ENCODE measurements around the gene RLF. TPM values are rescaled to one million over a fixed set of nuclear protein-coding genes. Genes with fewer than 3 reads are reported as not detected.

RLF gene
- total RNA-seq, 1 donor from 2014 or later, result 29.2 TPM

GRCh38 chr1:40266786-40267535 is 105.8 kb downstream of the RLF start:
- Histone ChIP-seq H3K27me3 (ENCODE audit: control insufficient read depth in 3 of 3, insufficient read depth in 3 of 3, low read length in 3 of 3) (no peaks in the 10 kb centered on the region), H3K4me3 (ENCODE audit: low read length in 3 of 3) (peak overlapping the region in 2 of 3 donors; percentile 23 to 49), H3K9ac (ENCODE audit: low read depth in 1 of 3, low read length in 3 of 3) (peak overlapping the region in 2 of 3 donors; percentile 57 to 58), H3K9me3 (ENCODE audit: control insufficient read depth in 3 of 3, low read length in 3 of 3) (no peaks in the 10 kb centered on the region), H3K27ac (ENCODE audit: low read depth, low read length) (peak overlapping the region; percentile 84), H3K4me1 (ENCODE audit: control insufficient read depth in 3 of 3, insufficient read depth in 3 of 3, low read length in 3 of 3) (peaks cover 8 to 16% (median 8%) of the 10 kb centered on the region in 3 donors), H3K36me3 (ENCODE audit: control insufficient read depth in 3 of 3, insufficient read depth in 3 of 3, low read length in 3 of 3) (peaks cover 12 to 34% (median 28%) of the 10 kb centered on the region in 3 donors)

- Histone ChIP-seq H3K27me3 (ENCODE audit: control insufficient read depth in 3 of 3, insufficient read depth in 3 of 3, low read length in 3 of 3) (no peaks in the 10 kb centered on the region), H3K9ac (ENCODE audit: low read depth in 1 of 3, low read length in 3 of 3) (peak overlapping the region in 2 of 3 donors; percentile 57 to 58), H3K9me3 (ENCODE audit: control insufficient read depth in 3 of 3, low read length in 3 of 3) (no peaks in the 10 kb centered on the region), H3K27ac (ENCODE audit: low read depth, low read length) (peak overlapping the region; percentile 84), H3K36me3 (ENCODE audit: control insufficient read depth in 3 of 3, insufficient read depth in 3 of 3, low read length in 3 of 3) (peaks cover 12 to 39% (median 24%) of the 10 kb centered on the region in 3 donors), H3K4me3 (ENCODE audit: low read length in 3 of 3) (peak overlapping the region in 1 of 3 donors; percentile 49), H3K4me1 (ENCODE audit: control insufficient read depth in 3 of 3, insufficient read depth in 3 of 3, low read length in 3 of 3) (peaks cover 8 to 16% (median 8%) of the 10 kb centered on the region in 3 donors)
Measured at GRCh38 chr1:40267767-40268187, 106.6 kb downstream of the RLF start.

GRCh38 chr1:40268211-40268610 is 107.0 kb downstream of the RLF start:
- H3K4me1 ChIP-seq (ENCODE audit: control insufficient read depth in 3 of 3, insufficient read depth in 3 of 3, low read length in 3 of 3), result peaks cover 4 to 13% (median 4%) of the 10 kb centered on the region in 3 donors
- H3K36me3 ChIP-seq (ENCODE audit: control insufficient read depth in 3 of 3, insufficient read depth in 3 of 3, low read length in 3 of 3), result peaks cover 12 to 38% (median 24%) of the 10 kb centered on the region in 3 donors
- no peaks in the 10 kb centered on the region for H3K27me3 ChIP-seq (ENCODE audit: control insufficient read depth in 3 of 3, insufficient read depth in 3 of 3, low read length in 3 of 3)
- peak overlapping the region; percentile 84 for H3K27ac ChIP-seq (ENCODE audit: low read depth, low read length)
- H3K9me3 ChIP-seq (ENCODE audit: control insufficient read depth in 3 of 3, low read length in 3 of 3), result no peaks in the 10 kb centered on the region
- no peak overlapping the region for H3K4me3 ChIP-seq (ENCODE audit: low read length in 3 of 3)
- peak overlapping the region in 1 of 3 donors; percentile 48 for H3K9ac ChIP-seq (ENCODE audit: low read depth in 1 of 3, low read length in 3 of 3)

GRCh38 chr1:40270152-40270834 is 109.1 kb downstream of the RLF start:
- Histone ChIP-seq H3K4me1 (ENCODE audit: control insufficient read depth in 3 of 3, insufficient read depth in 3 of 3, low read length in 3 of 3) (peaks cover 3 to 10% (median 4%) of the 10 kb centered on the region in 3 donors), H3K36me3 (ENCODE audit: control insufficient read depth in 3 of 3, insufficient read depth in 3 of 3, low read length in 3 of 3) (peaks cover 12 to 50% (median 28%) of the 10 kb centered on the region in 3 donors), H3K4me3 (ENCODE audit: low read length in 3 of 3) (no peak overlapping the region), H3K27ac (ENCODE audit: low read depth, low read length) (no peak overlapping the region), H3K9me3 (ENCODE audit: control insufficient read depth in 3 of 3, low read length in 3 of 3) (no peaks in the 10 kb centered on the region), H3K9ac (ENCODE audit: low read depth in 1 of 3, low read length in 3 of 3) (no peak overlapping the region), H3K27me3 (ENCODE audit: control insufficient read depth in 3 of 3, insufficient read depth in 3 of 3, low read length in 3 of 3) (no peaks in the 10 kb centered on the region)

- Histone ChIP-seq H3K27ac (ENCODE audit: low read depth, low read length) (no peak overlapping the region), H3K9me3 (ENCODE audit: control insufficient read depth in 3 of 3, low read length in 3 of 3) (no peaks in the 10 kb centered on the region), H3K36me3 (ENCODE audit: control insufficient read depth in 3 of 3, insufficient read depth in 3 of 3, low read length in 3 of 3) (peaks cover 14 to 52% (median 28%) of the 10 kb centered on the region in 3 donors), H3K9ac (ENCODE audit: low read depth in 1 of 3, low read length in 3 of 3) (no peak overlapping the region), H3K27me3 (ENCODE audit: control insufficient read depth in 3 of 3, insufficient read depth in 3 of 3, low read length in 3 of 3) (no peaks in the 10 kb centered on the region), H3K4me1 (ENCODE audit: control insufficient read depth in 3 of 3, insufficient read depth in 3 of 3, low read length in 3 of 3) (peaks cover 6 to 7% (median 7%) of the 10 kb centered on the region in 3 donors), H3K4me3 (ENCODE audit: low read length in 3 of 3) (no peak overlapping the region)
Measured at GRCh38 chr1:40272653-40273213, 111.5 kb downstream of the RLF start.

GRCh38 chr1:40273547-40274166 is 112.5 kb downstream of the RLF start:
- H3K36me3 ChIP-seq (ENCODE audit: control insufficient read depth in 3 of 3, insufficient read depth in 3 of 3, low read length in 3 of 3), result peaks cover 14 to 48% (median 28%) of the 10 kb centered on the region in 3 donors
- H3K27me3 ChIP-seq (ENCODE audit: control insufficient read depth in 3 of 3, insufficient read depth in 3 of 3, low read length in 3 of 3), result no peaks in the 10 kb centered on the region
- no peaks in the 10 kb centered on the region for H3K9me3 ChIP-seq (ENCODE audit: control insufficient read depth in 3 of 3, low read length in 3 of 3)
- H3K4me1 ChIP-seq (ENCODE audit: control insufficient read depth in 3 of 3, insufficient read depth in 3 of 3, low read length in 3 of 3), result peaks cover 0 to 7% (median 7%) of the 10 kb centered on the region in 3 donors
- H3K9ac ChIP-seq (ENCODE audit: low read depth in 1 of 3, low read length in 3 of 3), result no peak overlapping the region
- no peak overlapping the region for H3K27ac ChIP-seq (ENCODE audit: low read depth, low read length)
- no peak overlapping the region for H3K4me3 ChIP-seq (ENCODE audit: low read length in 3 of 3)

- H3K4me1 ChIP-seq (ENCODE audit: control insufficient read depth in 3 of 3, insufficient read depth in 3 of 3, low read length in 3 of 3), result peaks cover 0 to 7% (median 7%) of the 10 kb centered on the region in 3 donors
- H3K36me3 ChIP-seq (ENCODE audit: control insufficient read depth in 3 of 3, insufficient read depth in 3 of 3, low read length in 3 of 3), result peaks cover 11 to 48% (median 28%) of the 10 kb centered on the region in 3 donors
- H3K27ac ChIP-seq (ENCODE audit: low read depth, low read length), result no peak overlapping the region
- H3K9ac ChIP-seq (ENCODE audit: low read depth in 1 of 3, low read length in 3 of 3), result no peak overlapping the region
- H3K27me3 ChIP-seq (ENCODE audit: control insufficient read depth in 3 of 3, insufficient read depth in 3 of 3, low read length in 3 of 3), result no peaks in the 10 kb centered on the region
- H3K4me3 ChIP-seq (ENCODE audit: low read length in 3 of 3), result no peak overlapping the region
- no peaks in the 10 kb centered on the region for H3K9me3 ChIP-seq (ENCODE audit: control insufficient read depth in 3 of 3, low read length in 3 of 3)
Measured at GRCh38 chr1:40274331-40274730, 113.1 kb downstream of the RLF start.

GRCh38 chr1:40276122-40276521 is 114.9 kb downstream of the RLF start:
- Histone ChIP-seq H3K36me3 (ENCODE audit: control insufficient read depth in 3 of 3, insufficient read depth in 3 of 3, low read length in 3 of 3) (peaks cover 12 to 41% (median 25%) of the 10 kb centered on the region in 3 donors), H3K27ac (ENCODE audit: low read depth, low read length) (peak overlapping the region; percentile 33), H3K9me3 (ENCODE audit: control insufficient read depth in 3 of 3, low read length in 3 of 3) (no peaks in the 10 kb centered on the region), H3K4me3 (ENCODE audit: low read length in 3 of 3) (no peak overlapping the region), H3K9ac (ENCODE audit: low read depth in 1 of 3, low read length in 3 of 3) (no peak overlapping the region), H3K27me3 (ENCODE audit: control insufficient read depth in 3 of 3, insufficient read depth in 3 of 3, low read length in 3 of 3) (no peaks in the 10 kb centered on the region), H3K4me1 (ENCODE audit: control insufficient read depth in 3 of 3, insufficient read depth in 3 of 3, low read length in 3 of 3) (peaks cover 0 to 7% (median 7%) of the 10 kb centered on the region in 3 donors)

GRCh38 chr1:40281853-40282252 is 120.7 kb downstream of the RLF start:
- Histone ChIP-seq H3K36me3 (ENCODE audit: control insufficient read depth in 3 of 3, insufficient read depth in 3 of 3, low read length in 3 of 3) (peaks cover 9 to 27% (median 25%) of the 10 kb centered on the region in 3 donors), H3K27me3 (ENCODE audit: control insufficient read depth in 3 of 3, insufficient read depth in 3 of 3, low read length in 3 of 3) (no peaks in the 10 kb centered on the region), H3K27ac (ENCODE audit: low read depth, low read length) (no peak overlapping the region), H3K4me3 (ENCODE audit: low read length in 3 of 3) (no peak overlapping the region), H3K4me1 (ENCODE audit: control insufficient read depth in 3 of 3, insufficient read depth in 3 of 3, low read length in 3 of 3) (no peaks in the 10 kb centered on the region), H3K9ac (ENCODE audit: low read depth in 1 of 3, low read length in 3 of 3) (no peak overlapping the region), H3K9me3 (ENCODE audit: control insufficient read depth in 3 of 3, low read length in 3 of 3) (no peaks in the 10 kb centered on the region)
